Stimulated activated memory B cell treated with anti-CD40 and anti-IgM and Interleukin-4, amounts not matched to agents 10 μg/mL and 1 μg/mL and 100 μg/mL, for 72 hours (primary cell): ENCODE measurements around the gene MICU2.

Experiments used
- ATAC-seq: fragments of 150-1000 bp; cut with Tn5 transposase; 2 replicates; pipeline ENCODE4 v1.10.0; 2021
- H3K27ac Mint-ChIP-seq: one replicate; pipeline ENCODE4 v1.8.0; 2022; ENCODE audit warnings: mild to moderate bottlenecking, mixed read lengths
- H3K27me3 Mint-ChIP-seq: one replicate; pipeline ENCODE4 v1.8.0; 2022; ENCODE audit warnings: mixed read lengths
- H3K36me3 Mint-ChIP-seq: one replicate; pipeline ENCODE4 v1.8.0; 2022; ENCODE audit warnings: mixed read lengths
- H3K4me1 Mint-ChIP-seq: one replicate; pipeline ENCODE4 v1.8.0; 2022; ENCODE audit warnings: mixed read lengths
- H3K4me3 Mint-ChIP-seq: one replicate; pipeline ENCODE4 v1.8.0; 2022; ENCODE audit warnings: mild to moderate bottlenecking, moderate library complexity, mixed read lengths
- H3K9me3 Mint-ChIP-seq: one replicate; pipeline ENCODE4 v1.8.0; 2022; ENCODE audit warnings: mixed read lengths

Gene MICU2

DNA sequence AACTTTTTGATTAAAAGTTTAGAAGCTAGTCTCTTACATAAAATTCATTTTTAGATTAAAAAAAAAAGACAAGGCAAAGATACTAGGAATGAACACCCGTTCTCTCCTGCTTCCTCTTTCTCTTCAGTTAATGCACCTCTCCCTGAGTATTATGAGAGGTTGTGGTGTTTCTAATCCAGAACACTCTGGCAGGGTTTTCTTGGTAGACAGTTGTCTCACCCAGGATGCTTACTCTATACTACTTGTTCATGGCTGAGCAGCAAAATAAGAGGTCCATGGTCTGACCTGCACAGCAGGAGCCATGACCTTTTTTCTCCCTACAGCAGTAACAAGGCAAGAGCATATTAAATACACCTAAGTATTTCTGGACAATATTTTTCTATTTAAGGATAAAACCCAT is 62.0 kb downstream of the MICU2 start:
- Mint-ChIP-seq H3K27ac (no peak overlapping the region), H3K4me1 (peaks cover 49% of the 10 kb centered on the region), H3K4me3 (no peak overlapping the region), H3K36me3 (peaks cover 38% of the 10 kb centered on the region), H3K9me3 (no peaks in the 10 kb centered on the region), H3K27me3 (no peaks in the 10 kb centered on the region)
- no peak for ATAC-seq

DNA sequence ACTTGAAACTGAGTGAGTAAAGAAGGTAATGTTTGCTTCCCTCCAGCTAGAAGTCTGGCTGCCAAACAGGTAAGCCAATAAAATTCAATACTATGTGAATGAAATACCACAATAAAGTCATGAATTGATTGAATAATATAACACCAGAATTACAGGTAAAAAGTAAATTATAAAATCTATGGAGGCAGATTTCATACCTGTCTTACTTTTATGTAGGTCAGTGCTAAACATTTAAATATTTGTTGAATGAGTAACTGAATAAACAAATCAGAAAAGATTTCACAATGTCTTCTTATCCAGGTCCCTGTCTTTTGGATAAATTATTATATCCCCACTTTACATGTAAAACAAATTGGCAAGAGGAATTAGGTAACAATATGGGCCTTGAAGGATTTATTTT is 62.7 kb downstream of the MICU2 start:
- peaks cover 47% of the 10 kb centered on the region for H3K4me1 Mint-ChIP-seq
- H3K27ac Mint-ChIP-seq, result no peak overlapping the region
- no peak overlapping the region for H3K4me3 Mint-ChIP-seq
- H3K36me3 Mint-ChIP-seq, result peaks cover 41% of the 10 kb centered on the region
- no peaks in the 10 kb centered on the region for H3K27me3 Mint-ChIP-seq
- ATAC-seq, result no peak
- no peaks in the 10 kb centered on the region for H3K9me3 Mint-ChIP-seq

DNA sequence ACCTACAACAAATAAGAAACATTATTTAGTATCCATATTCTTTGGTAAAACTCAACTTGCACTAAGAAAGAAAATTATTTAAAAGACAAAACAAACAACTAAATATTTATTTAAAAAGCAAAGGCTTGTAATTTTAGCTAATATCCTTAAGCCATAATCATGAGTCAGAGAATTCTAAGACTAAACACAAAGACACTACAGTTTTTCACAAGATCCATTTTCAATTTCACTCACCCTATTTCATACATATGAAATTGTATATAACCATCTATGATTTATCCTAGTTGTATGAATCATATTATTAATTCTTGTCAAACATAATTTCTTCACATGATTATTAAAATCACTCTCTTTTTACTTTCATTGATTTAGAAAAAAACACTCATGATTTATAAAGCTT is 64.3 kb downstream of the MICU2 start:
- no peak overlapping the region for H3K27ac Mint-ChIP-seq
- no peak for ATAC-seq
- no peak overlapping the region for H3K4me3 Mint-ChIP-seq
- H3K4me1 Mint-ChIP-seq, result peaks cover 36% of the 10 kb centered on the region
- no peaks in the 10 kb centered on the region for H3K9me3 Mint-ChIP-seq
- H3K27me3 Mint-ChIP-seq, result no peaks in the 10 kb centered on the region
- H3K36me3 Mint-ChIP-seq, result peaks cover 32% of the 10 kb centered on the region

DNA sequence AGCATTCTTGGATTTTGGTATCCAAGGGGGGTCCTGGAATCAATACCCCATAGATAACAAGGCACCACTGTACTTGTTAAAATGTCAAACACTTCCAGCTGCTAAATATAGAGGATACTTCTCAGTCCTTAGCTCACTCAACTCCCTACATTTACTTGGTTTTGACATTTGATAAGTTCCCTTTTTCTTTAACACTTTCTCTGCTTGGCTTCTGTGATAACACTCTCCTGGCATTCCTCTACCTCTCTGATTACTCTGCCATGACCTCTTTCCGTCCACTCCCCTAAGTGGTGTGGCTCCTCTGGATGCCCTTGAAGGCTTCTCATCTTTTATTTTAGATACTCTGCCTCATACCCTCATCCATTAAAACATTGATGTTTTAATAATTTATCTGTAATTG is 65.2 kb downstream of the MICU2 start:
- Mint-ChIP-seq H3K4me1 (peaks cover 26% of the 10 kb centered on the region), H3K4me3 (no peak overlapping the region), H3K36me3 (peaks cover 29% of the 10 kb centered on the region), H3K9me3 (no peaks in the 10 kb centered on the region), H3K27ac (no peak overlapping the region), H3K27me3 (no peaks in the 10 kb centered on the region)
- ATAC-seq, result no peak

DNA sequence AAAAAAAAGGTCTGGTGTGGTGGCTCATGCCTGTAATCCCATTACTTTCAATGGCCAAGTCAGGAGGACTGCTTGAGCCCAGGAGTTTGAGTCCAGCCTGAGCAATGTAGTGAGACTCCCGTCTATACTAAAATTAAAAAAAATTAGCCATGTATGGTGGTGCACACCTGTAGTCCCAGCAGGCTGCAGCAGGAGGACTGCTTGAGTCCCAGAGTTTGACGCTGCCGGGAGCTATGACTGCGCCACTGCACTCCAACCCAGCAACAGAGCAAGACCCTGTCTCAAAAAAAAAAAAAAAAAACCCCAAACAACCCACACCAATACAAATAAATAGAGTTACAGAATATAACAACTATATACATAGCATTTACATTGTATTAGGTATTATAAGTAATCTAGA is 65.7 kb downstream of the MICU2 start:
- Mint-ChIP-seq H3K4me3 (no peak overlapping the region), H3K27me3 (no peaks in the 10 kb centered on the region), H3K4me1 (peaks cover 22% of the 10 kb centered on the region), H3K36me3 (peaks cover 29% of the 10 kb centered on the region), H3K9me3 (no peaks in the 10 kb centered on the region), H3K27ac (no peak overlapping the region)
- no peak for ATAC-seq

DNA sequence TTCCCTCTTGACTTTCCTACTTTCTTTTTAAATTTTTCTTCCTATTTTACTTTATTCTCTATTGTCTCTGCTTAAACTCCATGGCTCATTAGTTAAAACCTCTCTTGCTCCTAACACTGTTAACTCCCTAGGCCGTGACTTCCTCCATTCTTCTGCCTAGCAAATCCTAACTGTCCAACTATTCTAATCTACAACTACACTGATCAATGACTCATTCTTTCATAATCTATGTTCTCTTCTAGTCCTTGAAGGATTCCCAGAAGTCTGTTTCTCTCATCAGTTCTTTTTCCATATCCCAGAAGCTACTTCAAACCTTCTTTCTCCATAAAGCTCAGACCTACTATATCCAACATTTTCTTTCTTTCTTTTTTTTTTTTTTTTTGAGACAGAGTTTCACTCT is 66.9 kb downstream of the MICU2 start:
- Mint-ChIP-seq H3K4me1 (peaks cover 14% of the 10 kb centered on the region), H3K4me3 (no peak overlapping the region), H3K27me3 (no peaks in the 10 kb centered on the region), H3K36me3 (peaks cover 39% of the 10 kb centered on the region), H3K27ac (no peak overlapping the region), H3K9me3 (no peaks in the 10 kb centered on the region)
- ATAC-seq, result no peak

DNA sequence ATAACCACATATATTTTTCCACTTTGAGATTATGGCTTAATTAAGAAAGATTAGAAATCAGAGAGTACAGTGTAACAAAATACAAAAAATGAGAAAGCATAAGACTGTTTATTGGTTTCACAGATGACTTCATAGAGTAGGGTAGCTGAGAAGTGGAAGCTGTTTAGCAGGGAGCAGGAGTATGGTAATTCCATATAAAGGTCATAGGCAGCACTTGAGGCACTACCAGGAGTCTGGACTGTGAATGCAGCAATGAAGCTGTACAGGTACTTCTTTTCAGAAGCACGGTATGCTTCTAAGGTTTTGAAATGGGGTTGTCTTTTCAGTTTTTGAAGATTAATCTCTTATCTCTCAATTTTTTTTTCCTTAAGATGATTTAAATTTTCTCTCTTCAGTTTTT is 69.2 kb downstream of the MICU2 start:
- Mint-ChIP-seq H3K4me3 (no peak overlapping the region), H3K9me3 (no peaks in the 10 kb centered on the region), H3K27ac (no peak overlapping the region), H3K4me1 (peaks cover 13% of the 10 kb centered on the region), H3K36me3 (peaks cover 48% of the 10 kb centered on the region), H3K27me3 (no peaks in the 10 kb centered on the region)
- no peak for ATAC-seq

DNA sequence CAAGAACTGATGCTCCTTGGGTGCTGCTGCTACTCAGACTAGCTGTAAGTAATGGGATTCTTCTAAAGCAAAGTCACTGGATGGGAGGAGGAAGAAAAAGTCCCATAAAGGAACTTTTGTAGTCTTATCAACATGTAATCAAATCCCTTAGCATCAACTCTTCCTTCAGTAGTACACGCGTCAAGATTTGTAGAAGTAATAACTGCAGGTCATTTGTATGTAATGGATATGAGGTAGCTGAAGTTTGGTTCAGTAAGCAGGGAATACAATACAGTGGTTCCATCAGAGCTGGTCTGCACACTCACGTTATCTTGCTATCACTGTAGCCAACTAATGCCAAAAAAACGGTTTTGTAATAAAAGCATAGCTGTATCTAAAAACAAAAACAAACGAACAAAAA is 72.5 kb downstream of the MICU2 start:
- no peaks in the 10 kb centered on the region for H3K9me3 Mint-ChIP-seq
- H3K27me3 Mint-ChIP-seq, result no peaks in the 10 kb centered on the region
- no peaks in the 10 kb centered on the region for H3K4me1 Mint-ChIP-seq
- no peak overlapping the region for H3K27ac Mint-ChIP-seq
- peaks cover 30% of the 10 kb centered on the region for H3K36me3 Mint-ChIP-seq
- H3K4me3 Mint-ChIP-seq, result no peak overlapping the region
- no peak for ATAC-seq

DNA sequence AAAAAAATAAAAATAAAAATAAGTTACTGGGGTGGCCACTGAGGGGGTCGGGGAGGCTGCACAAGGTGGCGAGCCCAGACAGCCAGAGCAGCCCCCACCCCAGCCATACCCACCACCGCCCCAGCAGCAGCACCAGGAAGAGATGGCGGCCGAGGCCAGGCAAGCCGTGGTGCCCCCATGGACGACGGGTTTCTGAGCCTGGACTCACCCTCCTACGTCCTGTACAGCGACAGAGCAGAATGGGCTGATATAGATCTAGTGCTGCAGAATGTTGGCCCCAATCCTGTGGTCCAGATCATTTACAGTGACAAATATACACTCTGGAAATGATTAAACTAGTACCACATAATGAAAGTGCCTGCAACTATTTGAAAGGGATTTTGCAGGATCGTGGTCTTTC is 73.3 kb downstream of the MICU2 start:
- Mint-ChIP-seq H3K4me3 (no peak overlapping the region), H3K36me3 (peaks cover 38% of the 10 kb centered on the region), H3K27ac (no peak overlapping the region), H3K27me3 (no peaks in the 10 kb centered on the region), H3K4me1 (no peaks in the 10 kb centered on the region), H3K9me3 (no peaks in the 10 kb centered on the region)
- no peak for ATAC-seq

DNA sequence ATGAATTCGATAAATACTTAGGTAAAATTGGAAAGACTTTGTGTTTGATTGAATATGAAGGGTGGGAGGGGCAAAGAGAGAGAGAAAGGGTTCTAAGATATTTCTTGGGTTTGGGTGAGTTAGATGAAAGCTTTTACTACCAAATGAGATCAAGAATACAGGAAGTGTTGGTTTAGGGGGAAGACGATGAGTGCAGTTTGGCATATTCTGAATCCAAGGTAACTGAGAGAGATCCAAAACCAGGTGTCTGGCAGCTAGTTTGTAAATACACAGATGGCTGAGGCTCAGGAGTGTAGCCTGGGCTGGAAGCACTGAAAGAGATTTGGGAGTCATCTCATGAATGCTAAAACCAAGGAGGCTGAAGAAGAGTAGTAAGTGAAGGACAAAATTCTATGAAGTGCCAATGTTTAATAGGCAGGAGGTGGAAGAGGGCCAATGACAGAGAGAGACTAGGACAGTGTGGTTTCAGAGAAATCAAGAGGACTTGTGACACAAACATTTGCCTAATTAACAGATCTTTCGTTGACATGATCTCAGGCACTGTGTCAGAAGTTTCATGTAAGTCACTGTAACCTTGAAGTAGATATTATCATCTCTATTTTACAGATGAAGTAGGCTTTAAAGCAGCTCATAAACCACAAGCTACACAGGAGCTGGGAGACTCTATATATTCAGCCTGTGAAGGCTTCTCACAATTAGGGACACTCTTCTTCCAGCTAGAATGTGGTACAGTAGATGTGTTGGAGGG is 74.7 kb downstream of the MICU2 start:
- Mint-ChIP-seq H3K4me3 (no peak overlapping the region), H3K36me3 (peaks cover 44% of the 10 kb centered on the region), H3K4me1 (no peaks in the 10 kb centered on the region), H3K27ac (no peak overlapping the region), H3K9me3 (no peaks in the 10 kb centered on the region), H3K27me3 (no peaks in the 10 kb centered on the region)
- ATAC-seq, result no peak

DNA sequence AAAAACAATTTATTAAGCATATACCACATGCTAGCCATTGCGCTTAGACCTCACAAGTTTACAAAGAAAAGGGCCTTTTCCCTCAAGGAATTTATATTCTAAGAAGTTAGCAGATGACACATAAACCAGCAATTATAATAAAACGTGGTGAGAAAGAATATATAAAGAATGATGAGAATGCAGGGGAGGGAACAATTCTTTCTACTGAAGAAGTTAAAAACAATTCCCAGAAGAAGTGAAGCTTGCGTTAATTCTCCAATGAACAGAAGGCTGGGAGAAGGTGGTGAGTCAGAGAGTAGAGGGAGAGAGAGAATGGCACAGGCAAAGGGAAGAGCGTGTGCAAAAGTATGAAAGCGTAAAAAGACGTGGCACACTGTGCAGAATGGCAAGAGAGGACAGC is 75.4 kb downstream of the MICU2 start:
- Mint-ChIP-seq H3K4me1 (no peaks in the 10 kb centered on the region), H3K27ac (no peak overlapping the region), H3K9me3 (no peaks in the 10 kb centered on the region), H3K4me3 (no peak overlapping the region), H3K36me3 (peaks cover 47% of the 10 kb centered on the region), H3K27me3 (no peaks in the 10 kb centered on the region)
- ATAC-seq, result no peak

DNA sequence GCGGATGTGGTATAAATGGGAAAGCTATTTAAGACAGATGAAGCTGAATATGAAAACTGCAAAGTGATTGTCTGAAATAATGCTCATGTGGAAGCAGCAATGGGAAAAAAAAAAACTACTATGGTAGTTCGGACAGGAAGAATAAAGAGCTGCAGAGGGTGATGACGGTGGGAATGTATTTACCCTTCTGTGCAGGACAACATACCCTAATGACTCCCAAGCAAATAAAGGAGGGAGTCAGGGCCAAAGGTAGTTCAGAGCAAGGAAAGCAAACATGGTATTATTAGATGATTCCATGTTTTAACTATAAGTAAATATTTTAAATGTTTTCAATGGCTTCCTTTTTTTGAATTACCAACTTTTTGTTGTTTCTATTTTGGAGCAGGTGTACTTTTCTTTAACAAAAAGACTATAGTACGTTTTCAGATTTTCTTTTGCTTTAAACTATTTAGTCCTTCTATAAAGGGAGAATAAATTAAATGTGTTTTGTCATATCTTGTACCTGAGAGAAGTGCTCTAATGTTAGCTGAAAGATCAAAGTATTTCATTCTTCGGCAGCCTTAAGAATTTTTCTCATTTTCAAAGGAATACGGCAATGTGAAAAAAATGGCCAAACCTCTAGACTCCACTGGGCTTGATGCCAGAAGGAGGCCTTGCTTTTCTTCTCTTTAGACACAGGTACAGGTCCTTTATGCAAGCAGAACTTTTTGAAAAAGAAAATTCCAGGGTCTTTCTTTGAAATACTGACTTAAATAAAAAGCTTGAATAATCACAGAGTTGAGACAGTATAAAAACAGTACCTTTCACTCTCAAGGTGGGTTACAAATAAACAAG is 77.0 kb downstream of the MICU2 start:
- Mint-ChIP-seq H3K27me3 (no peaks in the 10 kb centered on the region), H3K27ac (no peak overlapping the region), H3K9me3 (no peaks in the 10 kb centered on the region), H3K4me3 (no peak overlapping the region), H3K4me1 (no peaks in the 10 kb centered on the region), H3K36me3 (peaks cover 41% of the 10 kb centered on the region)
- no peak for ATAC-seq

DNA sequence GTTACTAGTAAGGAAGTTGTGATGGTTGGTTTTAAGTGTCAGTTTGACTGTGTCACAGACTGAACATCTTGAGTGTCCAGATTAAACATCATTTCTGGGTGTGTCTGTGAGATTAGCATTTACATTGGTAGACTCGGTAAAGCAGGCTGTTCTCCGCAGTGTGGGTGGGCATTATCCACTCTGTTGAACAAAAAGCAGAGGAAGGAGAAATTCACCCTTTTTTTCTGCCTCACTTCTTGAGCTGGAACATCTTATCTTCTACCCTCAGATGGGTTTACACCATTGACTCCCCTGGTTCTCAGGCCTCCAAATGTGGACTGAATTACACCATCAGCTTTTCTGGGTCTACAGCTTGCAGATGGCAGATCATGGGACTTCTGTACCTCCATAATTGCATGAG is 81.1 kb downstream of the MICU2 start:
- no peak for ATAC-seq
- H3K4me1 Mint-ChIP-seq, result no peaks in the 10 kb centered on the region
- H3K27ac Mint-ChIP-seq, result no peak overlapping the region

DNA sequence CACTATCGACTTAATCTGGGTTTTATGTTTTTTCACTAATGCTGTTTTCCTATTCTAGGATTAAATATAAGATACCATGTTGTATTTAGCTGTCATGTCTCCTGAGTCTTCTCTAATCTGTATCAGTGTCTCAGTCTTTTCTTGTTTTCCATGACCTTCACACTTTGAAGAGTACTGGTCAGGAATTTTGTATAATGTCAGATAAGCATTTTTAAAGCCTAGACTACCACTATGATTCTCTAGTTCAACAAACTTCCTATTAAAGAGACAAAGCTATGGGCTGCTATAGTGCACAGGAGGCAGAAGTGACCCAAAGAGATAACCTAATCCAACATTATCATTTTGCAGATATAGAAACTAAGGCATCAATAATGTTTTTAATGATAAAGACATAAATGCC is 81.8 kb downstream of the MICU2 start:
- H3K4me1 Mint-ChIP-seq, result no peaks in the 10 kb centered on the region
- peaks cover 52% of the 10 kb centered on the region for H3K36me3 Mint-ChIP-seq
- no peak overlapping the region for H3K4me3 Mint-ChIP-seq
- H3K27me3 Mint-ChIP-seq, result no peaks in the 10 kb centered on the region
- no peaks in the 10 kb centered on the region for H3K9me3 Mint-ChIP-seq
- ATAC-seq, result no peak
- H3K27ac Mint-ChIP-seq, result no peak overlapping the region

More for the DNA sequence above, 81.1 kb downstream of the MICU2 start:
- peaks cover 52% of the 10 kb centered on the region for H3K36me3 Mint-ChIP-seq
- H3K9me3 Mint-ChIP-seq, result no peaks in the 10 kb centered on the region
- H3K27me3 Mint-ChIP-seq, result no peaks in the 10 kb centered on the region
- H3K4me3 Mint-ChIP-seq, result no peak overlapping the region

DNA sequence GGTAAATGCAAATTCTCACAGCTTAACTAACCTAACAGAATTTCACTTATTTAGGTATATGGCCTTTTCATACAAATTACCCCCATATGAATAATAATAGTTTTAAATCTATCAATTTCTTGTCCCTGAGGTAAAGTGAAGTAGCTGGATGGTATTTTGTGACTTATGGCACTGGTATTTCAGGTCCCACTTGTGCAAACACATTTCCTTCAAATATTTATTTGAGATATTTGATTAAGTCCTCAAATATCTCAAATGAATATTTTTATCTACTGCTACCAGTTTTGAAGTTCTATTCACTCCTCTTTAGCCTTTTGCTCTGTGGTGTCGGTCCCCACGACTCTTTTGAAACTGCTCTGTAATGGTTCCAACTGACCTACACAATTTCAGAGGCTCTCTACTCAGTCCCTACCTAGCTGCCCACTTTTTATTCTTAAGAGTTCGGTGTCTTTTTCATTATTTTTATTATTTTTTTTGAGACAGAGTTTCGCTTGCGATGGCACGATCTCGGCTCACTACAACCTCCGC is 85.3 kb downstream of the MICU2 start:
- ATAC-seq, result no peak
- no peaks in the 10 kb centered on the region for H3K4me1 Mint-ChIP-seq
- no peaks in the 10 kb centered on the region for H3K27me3 Mint-ChIP-seq
- H3K36me3 Mint-ChIP-seq, result peaks cover 33% of the 10 kb centered on the region
- no peak overlapping the region for H3K4me3 Mint-ChIP-seq
- H3K9me3 Mint-ChIP-seq, result no peaks in the 10 kb centered on the region
- H3K27ac Mint-ChIP-seq, result no peak overlapping the region

DNA sequence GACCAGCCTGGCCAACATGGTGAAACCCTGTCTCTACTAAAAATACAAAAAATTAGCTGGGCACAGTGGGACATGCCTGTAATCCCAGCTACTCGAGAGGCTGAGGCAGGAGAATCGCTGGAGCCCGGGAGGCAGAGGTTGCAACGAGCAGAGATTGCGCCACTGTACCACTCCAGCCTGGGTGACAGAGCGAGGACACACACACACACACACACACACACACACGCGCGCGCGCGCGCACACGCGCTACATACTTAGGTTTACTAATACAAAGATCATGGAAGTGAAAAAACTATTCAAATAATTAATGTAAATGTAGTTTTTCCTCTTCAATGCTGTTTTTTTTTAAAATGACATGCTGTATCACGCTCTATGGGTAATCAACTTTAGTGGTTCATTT is 86.4 kb downstream of the MICU2 start:
- peaks cover 42% of the 10 kb centered on the region for H3K36me3 Mint-ChIP-seq
- no peaks in the 10 kb centered on the region for H3K4me1 Mint-ChIP-seq
- no peaks in the 10 kb centered on the region for H3K9me3 Mint-ChIP-seq
- H3K27me3 Mint-ChIP-seq, result no peaks in the 10 kb centered on the region
- ATAC-seq, result no peak
- no peak overlapping the region for H3K4me3 Mint-ChIP-seq
- no peak overlapping the region for H3K27ac Mint-ChIP-seq
